Measurements from ENCODE around the gene YWHAQ. TPM values are rescaled to one million over a fixed set of nuclear protein-coding genes. Genes with fewer than 3 reads are reported as not detected.
"Not testable (repeated sequence)": the region's sequence is repeated elsewhere in the genome, so short reads cannot be mapped to it uniquely, and the experiment has no call there.

The YWHAQ gene
- total RNA-seq, 8 experiments from 2014 or later: 308 to 428 (median 331) TPM

DNA sequence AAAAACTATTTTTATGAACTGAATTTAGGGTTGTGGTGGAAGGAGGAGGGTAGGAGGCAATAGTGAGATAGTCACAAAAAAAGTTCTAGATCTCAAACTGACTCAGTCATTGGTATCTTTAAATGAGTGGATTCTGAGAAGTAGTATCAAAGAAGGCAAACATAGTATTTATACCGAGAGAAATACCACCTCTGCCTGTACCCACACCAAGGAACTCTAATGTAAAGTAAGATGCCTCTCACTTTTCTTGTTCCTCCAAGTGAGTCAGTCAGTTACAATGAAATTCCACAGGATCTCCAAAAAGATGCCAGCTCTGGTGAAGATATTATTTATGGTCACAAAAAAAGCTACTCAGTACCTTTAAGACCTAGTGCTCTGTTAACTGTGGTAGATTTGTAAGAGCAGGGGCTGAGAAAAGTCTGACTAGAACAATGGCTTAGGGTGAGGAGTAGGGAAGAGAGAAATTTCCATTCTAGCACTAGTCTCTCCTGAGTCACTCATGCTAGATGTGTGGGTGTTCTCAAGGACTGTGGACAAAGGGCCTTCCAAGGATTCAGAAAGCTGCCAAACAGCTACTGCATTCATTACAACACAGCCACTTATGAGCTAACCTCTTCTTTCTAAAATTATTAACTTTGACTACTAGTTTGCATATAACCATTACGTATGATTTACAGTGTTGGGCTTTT, 36.3 kb downstream of the YWHAQ start:
- peak; percentile 41 to 87 (median 50) for ATAC-seq (replicated peaks in 6 of 8)
- 23 to 100% (median 100%) methylated on average over 1 to 2 of the region's 2 CpGs for WGBS, 10 experiments
- Histone ChIP-seq H3K27ac (no peak overlapping the region), H3K4me1 (replicated peaks in 1 of 2) (no peaks in the 10 kb centered on the region), H3K4me3 (no peak overlapping the region)
- in situ Hi-C loops (cut with MboI; ENCODE audit: low pct_unique_long_range_greater_than_20kb in 2 of 9, low sequenced_read_pairs in 9 of 9, unreplicated experiment in 9 of 9): no loop called here

DNA sequence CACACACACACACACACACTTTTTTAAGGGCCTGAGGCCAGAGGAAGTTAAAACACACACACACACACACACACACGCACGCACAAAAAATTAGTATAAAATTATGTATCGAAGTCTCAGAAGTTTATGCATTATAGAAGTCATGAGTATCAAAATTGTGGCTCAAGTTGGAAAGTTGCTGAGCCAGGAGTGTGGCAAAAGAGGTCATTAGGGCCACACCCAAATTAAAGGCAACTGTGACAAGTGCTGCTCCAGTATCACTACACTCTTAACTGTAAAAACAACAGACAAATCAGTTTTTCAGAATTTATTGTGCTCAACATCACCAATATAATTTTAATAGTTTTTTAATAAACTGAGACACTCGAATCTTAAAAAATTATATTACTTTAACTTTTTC, 36.9 kb downstream of the YWHAQ start:
- Histone ChIP-seq H3K4me1 (replicated peaks in 1 of 2) (no peaks in the 10 kb centered on the region), H3K27ac (no peak overlapping the region), H3K4me3 (no peak overlapping the region)
- in situ Hi-C loops (cut with MboI; ENCODE audit: low pct_unique_long_range_greater_than_20kb in 2 of 9, low sequenced_read_pairs in 9 of 9, unreplicated experiment in 9 of 9): no loop called here
- 0 to 100% (median 87%) methylated on average over 1 to 4 of the region's 4 CpGs; no CpG with 5 or more reads in 1 of the 10 experiments for WGBS, 10 experiments
- peak in 1 of 8 experiments; percentile 9 for ATAC-seq (replicated peaks in 6 of 8)

DNA sequence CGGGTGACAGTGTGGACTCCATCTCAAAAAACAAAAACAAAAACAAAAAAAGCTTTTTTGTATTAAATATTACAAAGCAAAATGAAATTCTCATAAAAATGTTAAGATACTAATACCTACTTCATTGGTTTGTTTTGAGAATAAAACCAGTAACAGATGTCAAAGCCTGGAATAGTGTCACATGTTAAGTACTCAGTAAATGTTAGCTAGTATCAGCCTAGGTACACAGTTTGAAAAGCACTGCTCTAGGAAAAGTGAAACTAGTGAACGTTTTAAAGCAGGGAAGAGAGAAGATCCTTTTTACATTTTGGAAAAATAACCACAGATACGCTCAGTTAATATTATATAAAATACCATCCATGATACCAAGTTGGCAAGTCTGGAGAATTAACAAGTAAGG, 38.1 kb downstream of the YWHAQ start:
- H3K27ac ChIP-seq: no peak overlapping the region
- no peaks in the 10 kb centered on the region for H3K4me1 ChIP-seq (replicated peaks in 1 of 2)
- ATAC-seq (replicated peaks in 6 of 8): no peak
- no peak overlapping the region for H3K4me3 ChIP-seq
- WGBS, 10 experiments: 35 to 100% (median 89%) methylated on average over 2 to 3 of the region's 3 CpGs
- in situ Hi-C loops (cut with MboI; ENCODE audit: low pct_unique_long_range_greater_than_20kb in 2 of 9, low sequenced_read_pairs in 9 of 9, unreplicated experiment in 9 of 9): no loop called here

DNA sequence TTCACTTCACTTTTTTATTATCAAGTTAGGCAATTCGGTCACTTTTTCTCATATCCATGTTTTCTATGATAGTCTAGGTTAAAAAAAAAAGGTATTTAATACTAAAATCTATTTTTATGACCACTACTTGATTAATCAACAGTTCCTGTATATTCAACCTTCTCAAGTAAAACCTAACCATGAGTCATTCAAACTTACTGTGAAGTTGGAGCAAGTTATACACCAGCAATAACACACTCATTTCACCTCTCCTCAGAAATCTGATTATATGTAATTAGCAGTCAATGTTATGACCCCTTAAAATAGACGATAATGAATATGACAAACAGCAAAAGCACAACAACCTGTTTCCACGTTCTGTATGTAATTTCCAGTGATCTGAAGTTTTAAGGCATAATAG, 40.2 kb downstream of the YWHAQ start:
- Histone ChIP-seq H3K27ac (no peak overlapping the region), H3K4me3 (no peak overlapping the region), H3K4me1 (replicated peaks in 1 of 2) (no peaks in the 10 kb centered on the region)
- in situ Hi-C loops (cut with MboI; ENCODE audit: low pct_unique_long_range_greater_than_20kb in 2 of 9, low sequenced_read_pairs in 9 of 9, unreplicated experiment in 9 of 9): no loop called here
- no peak for ATAC-seq (replicated peaks in 6 of 8)
- WGBS, 10 experiments: 30 to 100% (median 75%) methylated on average over 2 to 3 of the region's 3 CpGs; no CpG with 5 or more reads in 1 of the 10 experiments

DNA sequence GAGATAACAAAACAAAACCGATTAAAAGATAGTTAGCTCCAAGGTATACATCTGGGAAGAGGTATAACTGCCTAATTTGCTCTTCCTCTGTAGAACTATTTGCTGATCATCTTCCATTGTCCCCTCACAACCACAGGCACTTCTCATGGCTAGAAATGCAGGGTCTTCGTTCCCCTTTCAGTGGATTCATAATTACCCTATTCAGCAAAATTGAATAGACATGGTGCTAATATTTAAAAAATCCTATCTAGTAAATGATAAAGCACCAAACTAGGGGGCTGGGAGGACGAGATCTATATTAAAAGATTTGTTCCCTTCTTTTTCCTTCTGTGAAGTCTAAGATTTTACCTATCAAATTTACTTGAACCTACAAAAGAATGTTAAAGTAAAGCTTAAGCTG, 44.3 kb downstream of the YWHAQ start:
- H3K4me3 ChIP-seq: no peak overlapping the region
- no peak for ATAC-seq (replicated peaks in 6 of 8)
- in situ Hi-C loops (cut with MboI; ENCODE audit: low pct_unique_long_range_greater_than_20kb in 2 of 9, low sequenced_read_pairs in 9 of 9, unreplicated experiment in 9 of 9): no loop called here
- no peaks in the 10 kb centered on the region for H3K4me1 ChIP-seq (replicated peaks in 1 of 2)
- no peak overlapping the region for H3K27ac ChIP-seq
- 70 to 100% (median 92%) methylated on average over 1 to 3 of the region's 3 CpGs; no CpG with 5 or more reads in 1 of the 10 experiments for WGBS, 10 experiments

DNA sequence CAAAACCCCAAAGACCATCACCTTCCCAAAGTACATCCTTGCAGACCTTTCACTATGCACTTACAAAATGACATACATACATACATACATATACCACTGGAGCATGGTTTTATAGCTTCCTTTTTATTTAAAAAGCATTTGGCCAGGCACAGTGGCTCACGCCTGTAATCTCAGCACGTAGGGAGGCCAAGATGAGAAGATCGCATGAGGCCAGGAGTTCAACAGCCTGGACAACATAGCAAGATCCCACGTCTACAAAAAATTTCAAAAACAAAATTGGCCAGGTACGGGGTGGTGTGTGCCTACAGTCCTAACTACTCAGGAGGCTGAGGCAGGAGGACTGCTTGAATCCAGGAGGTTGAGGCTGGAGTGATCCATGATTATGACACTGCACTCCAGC, 45.3 kb downstream of the YWHAQ start:
- 80 to 100% (median 97%) methylated on average over 1 to 5 of the region's 5 CpGs; no CpG with 5 or more reads in 3 of the 10 experiments for WGBS, 10 experiments
- Histone ChIP-seq H3K27ac (no peak overlapping the region), H3K4me3 (no peak overlapping the region), H3K4me1 (replicated peaks in 1 of 2) (no peaks in the 10 kb centered on the region)
- in situ Hi-C loops (cut with MboI; ENCODE audit: low pct_unique_long_range_greater_than_20kb in 2 of 9, low sequenced_read_pairs in 9 of 9, unreplicated experiment in 9 of 9): no loop called here
- ATAC-seq (replicated peaks in 6 of 8): no peak

DNA sequence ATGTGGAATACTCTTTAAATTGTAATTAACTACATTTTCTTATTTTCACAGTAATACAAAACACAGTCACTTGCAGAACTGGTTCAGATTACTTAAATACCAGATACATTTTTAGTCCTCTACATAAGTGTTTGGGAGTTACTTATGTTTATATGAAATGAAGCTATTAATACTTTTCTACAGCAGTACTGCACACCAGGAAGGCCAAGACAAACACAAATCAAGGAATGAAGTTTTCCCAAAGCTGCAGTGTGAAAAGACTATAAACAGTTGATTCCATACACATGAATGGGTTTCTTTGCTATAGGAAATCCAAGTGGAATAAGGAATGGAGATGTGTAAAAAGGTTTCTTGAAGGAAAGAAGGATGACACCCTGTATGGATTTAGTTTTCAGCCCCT, 45.9 kb downstream of the YWHAQ start:
- H3K27ac ChIP-seq; H3K4me3 ChIP-seq; H3K4me1 ChIP-seq (replicated peaks in 1 of 2); in situ Hi-C loops (cut with MboI; ENCODE audit: low pct_unique_long_range_greater_than_20kb in 2 of 9, low sequenced_read_pairs in 9 of 9, unreplicated experiment in 9 of 9); ATAC-seq (replicated peaks in 6 of 8): not testable (repeated sequence)

DNA sequence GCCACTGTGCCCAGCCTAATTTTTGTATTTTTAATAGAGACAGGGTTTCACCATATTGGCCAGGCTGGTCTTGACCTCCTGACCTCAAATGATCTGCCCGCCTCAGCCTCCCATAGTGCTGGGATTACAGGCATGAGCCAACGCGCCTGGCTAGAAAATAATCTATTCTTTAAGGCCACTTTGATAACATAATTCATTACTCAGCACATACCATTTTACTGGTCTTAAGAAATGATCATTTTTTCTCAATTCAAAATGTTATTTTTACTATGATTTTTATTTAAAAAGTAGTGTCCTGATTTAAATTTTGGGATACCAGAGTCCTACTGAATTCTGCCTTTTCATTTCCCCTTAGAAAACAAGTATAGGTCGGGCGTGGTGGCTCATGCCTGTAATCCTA, 48.2 kb downstream of the YWHAQ start:
- H3K27ac ChIP-seq: no peak overlapping the region
- in situ Hi-C loops (cut with MboI; ENCODE audit: low pct_unique_long_range_greater_than_20kb in 2 of 9, low sequenced_read_pairs in 9 of 9, unreplicated experiment in 9 of 9): no loop called here
- H3K4me1 ChIP-seq (replicated peaks in 1 of 2): no peaks in the 10 kb centered on the region
- 80 to 100% (median 100%) methylated on average over 2 to 5 of the region's 5 CpGs; no CpG with 5 or more reads in 3 of the 10 experiments for WGBS, 10 experiments
- no peak overlapping the region for H3K4me3 ChIP-seq
- no peak for ATAC-seq (replicated peaks in 6 of 8)

DNA sequence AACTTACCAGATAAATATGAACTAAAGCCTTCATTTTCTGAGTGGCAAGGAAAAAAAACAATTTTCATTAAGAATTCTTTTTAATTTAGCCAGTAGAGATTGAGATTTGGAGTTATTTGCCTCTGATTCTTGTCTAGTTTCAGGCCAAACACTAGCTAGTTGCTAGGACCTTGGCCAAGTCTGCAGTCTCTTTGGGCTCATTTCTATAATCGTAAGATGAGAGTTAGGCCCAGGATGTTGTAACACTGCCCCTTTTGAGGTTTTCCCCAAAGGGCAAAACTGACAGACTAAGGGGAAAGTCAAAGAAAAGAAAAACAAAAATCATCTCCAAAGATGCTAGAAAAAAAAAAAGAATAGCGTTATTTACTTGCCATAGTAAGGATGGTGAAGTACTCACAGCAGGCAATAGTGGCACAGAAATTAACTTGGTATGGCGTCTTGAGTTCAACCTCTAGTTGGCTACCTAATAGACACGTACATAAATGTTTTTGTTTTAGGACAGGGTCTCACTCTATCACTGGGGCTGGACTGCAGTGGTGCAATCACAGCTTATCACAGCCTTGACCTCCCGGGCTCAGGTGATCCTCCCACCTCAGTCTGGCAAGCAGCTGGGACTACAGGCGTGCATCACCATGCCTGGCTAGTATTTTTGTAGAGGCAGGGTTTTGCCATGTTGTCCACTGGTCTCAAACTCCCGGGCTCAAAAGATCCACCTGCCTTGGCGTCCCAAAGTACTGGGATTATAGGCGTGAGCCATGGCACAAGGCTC, 52.1 kb downstream of the YWHAQ start:
- Histone ChIP-seq H3K27ac (no peak overlapping the region), H3K4me3 (no peak overlapping the region), H3K4me1 (replicated peaks in 1 of 2) (no peaks in the 10 kb centered on the region)
- 67 to 93% (median 89%) methylated on average over 1 to 8 of the region's 9 CpGs for WGBS, 10 experiments
- ATAC-seq (replicated peaks in 6 of 8): peak in 1 of 8 experiments; percentile 9
- in situ Hi-C loops (cut with MboI; ENCODE audit: low pct_unique_long_range_greater_than_20kb in 2 of 9, low sequenced_read_pairs in 9 of 9, unreplicated experiment in 9 of 9): no loop called here

DNA sequence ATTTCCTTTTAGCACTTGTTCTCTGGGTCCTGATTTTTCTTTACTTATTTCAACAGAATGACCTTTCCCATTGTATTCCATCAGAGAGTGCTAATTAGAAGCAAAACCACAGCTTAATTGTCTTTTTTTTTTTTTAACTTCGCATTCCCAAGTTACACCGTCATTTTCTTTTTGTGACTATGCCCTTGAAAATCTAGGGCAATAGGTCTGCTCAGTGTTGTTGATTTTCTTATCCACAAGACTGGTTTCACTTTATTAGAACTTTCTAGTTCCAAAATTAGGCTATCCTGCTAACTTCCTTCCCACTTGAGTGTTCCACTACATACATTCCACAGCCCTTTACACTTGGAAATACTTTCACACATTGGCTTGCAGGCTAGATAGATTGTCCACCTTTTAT, 56.5 kb downstream of the YWHAQ start:
- no peak for ATAC-seq (replicated peaks in 6 of 8)
- in situ Hi-C loops (cut with MboI; ENCODE audit: low pct_unique_long_range_greater_than_20kb in 2 of 9, low sequenced_read_pairs in 9 of 9, unreplicated experiment in 9 of 9): no loop called here
- H3K4me1 ChIP-seq (replicated peaks in 1 of 2): no peaks in the 10 kb centered on the region
- no peak overlapping the region for H3K27ac ChIP-seq
- WGBS, 10 experiments: 36 to 100% (median 88%) methylated on average over 2 of the region's 2 CpGs; no CpG with 5 or more reads in 1 of the 10 experiments
- no peak overlapping the region for H3K4me3 ChIP-seq

DNA sequence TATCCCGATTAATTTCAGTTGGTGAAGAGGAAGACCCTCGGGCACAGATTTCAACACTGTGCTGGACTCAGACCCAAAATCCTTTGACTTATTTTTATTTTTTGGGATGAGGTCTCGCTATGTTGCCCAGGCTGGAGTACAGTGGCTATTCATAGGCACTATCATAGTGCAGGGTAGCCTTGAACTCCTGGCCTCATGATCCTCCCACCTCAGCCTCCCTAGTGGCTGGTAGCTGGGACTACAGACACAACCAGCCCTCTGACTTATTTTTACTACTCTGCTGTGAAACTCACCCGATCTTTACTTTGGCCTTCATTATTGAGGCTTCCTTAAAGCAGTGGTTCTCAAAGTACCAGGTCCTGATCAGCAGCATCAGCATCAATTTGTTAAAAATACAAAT, 57.0 kb downstream of the YWHAQ start:
- H3K27ac ChIP-seq: no peak overlapping the region
- in situ Hi-C loops (cut with MboI; ENCODE audit: low pct_unique_long_range_greater_than_20kb in 2 of 9, low sequenced_read_pairs in 9 of 9, unreplicated experiment in 9 of 9): no loop called here
- ATAC-seq (replicated peaks in 6 of 8): peak in 3 of 8 experiments; percentile 26 to 40 (median 26)
- H3K4me3 ChIP-seq: no peak overlapping the region
- 50 to 100% (median 92%) methylated on average over 2 to 4 of the region's 4 CpGs; no CpG with 5 or more reads in 4 of the 10 experiments for WGBS, 10 experiments
- H3K4me1 ChIP-seq (replicated peaks in 1 of 2): no peaks in the 10 kb centered on the region

DNA sequence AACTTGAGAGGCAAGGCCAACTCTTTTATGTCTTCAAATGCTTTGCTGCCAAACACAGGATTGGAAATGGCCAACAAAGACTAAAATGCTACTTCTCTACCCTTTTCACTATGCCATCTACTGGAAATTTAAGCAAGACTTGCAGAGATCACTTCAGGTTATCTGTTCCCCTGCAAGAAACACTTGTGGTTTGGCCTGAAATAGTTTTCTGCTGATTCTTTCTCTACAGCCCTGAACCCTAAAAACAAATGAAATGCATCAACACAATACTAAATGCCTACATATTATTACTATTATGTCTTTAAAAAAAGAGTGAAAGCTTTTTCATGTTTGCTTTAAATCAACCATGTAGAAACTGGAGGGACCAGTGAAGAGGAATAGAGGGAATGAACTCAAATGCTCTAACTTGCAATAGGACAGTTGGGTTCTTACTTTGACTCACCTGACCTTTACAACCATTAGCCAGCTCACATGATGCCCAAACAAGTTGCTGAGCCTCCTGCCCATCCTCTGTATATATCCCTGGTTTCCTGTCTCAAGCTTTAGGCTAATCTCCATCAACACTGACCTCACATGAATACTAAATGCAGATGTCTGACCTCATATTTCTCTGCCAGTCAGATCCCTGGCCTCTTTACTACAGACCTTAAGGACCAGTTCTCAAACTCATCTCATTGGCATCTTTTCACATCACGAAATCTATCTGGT, 57.6 kb downstream of the YWHAQ start:
- Histone ChIP-seq H3K4me3 (no peak overlapping the region), H3K27ac (no peak overlapping the region), H3K4me1 (replicated peaks in 1 of 2) (no peaks in the 10 kb centered on the region)
- peak in 4 of 8 experiments; percentile 8 to 95 (median 61) for ATAC-seq (replicated peaks in 6 of 8)
- in situ Hi-C loops (cut with MboI; ENCODE audit: low pct_unique_long_range_greater_than_20kb in 2 of 9, low sequenced_read_pairs in 9 of 9, unreplicated experiment in 9 of 9): no loop called here
- 33 to 89% (median 79%) methylated on average over 1 of the region's 1 CpG; no CpG with 5 or more reads in 2 of the 10 experiments for WGBS, 10 experiments

Measured in motor neuron (in vitro differentiated cells).